Loucy (cell line): ENCODE data around the gene BPIFA1.

Experiments
- H2AFZ ChIP-seq: fragments of 200-600 bp; sonication (generic); 2 replicates; pipeline ENCODE4 v1.6.0; 2016; ENCODE audit warnings: antibody characterized with exemption, mild to moderate bottlenecking, low read length, moderate library complexity
- H3F3A ChIP-seq: fragments of 200-600 bp; 2 replicates; pipeline ENCODE4 v1.6.0; 2016; ENCODE audit warnings: antibody characterized with exemption, low read depth, mild to moderate bottlenecking
- H3K27me3 ChIP-seq: fragments of 200-600 bp; sonication (generic); 2 replicates; pipeline ENCODE4 v1.6.1; 2014; ENCODE audit warnings: low read length, mild to moderate bottlenecking; ENCODE audit not compliant: insufficient read depth, poor library complexity, severe bottlenecking
- H3K36me3 ChIP-seq: fragments of 200-600 bp; sonication (generic); 2 replicates; pipeline ENCODE4 v1.6.1; 2016; ENCODE audit warnings: low read length; ENCODE audit not compliant: insufficient read depth
- H3K4me1 ChIP-seq: fragments of 200-600 bp; sonication (generic); 2 replicates; pipeline ENCODE4 v1.5.1; 2014; ENCODE audit warnings: low read length, mild to moderate bottlenecking; ENCODE audit not compliant: insufficient read depth, poor library complexity, severe bottlenecking
- H3K4me2 ChIP-seq: fragments of 200-600 bp; sonication (generic); 2 replicates; pipeline ENCODE4 v1.6.0; 2014; ENCODE audit warnings: antibody characterized with exemption, low read length, low read depth, mild to moderate bottlenecking; ENCODE audit not compliant: poor library complexity, severe bottlenecking
- H3K4me3 ChIP-seq: fragments of 200-600 bp; sonication (generic); 2 replicates; pipeline ENCODE4 v1.5.1; 2014; ENCODE audit warnings: low read length, mild to moderate bottlenecking, mixed read lengths; ENCODE audit not compliant: poor library complexity, severe bottlenecking
- H3K79me2 ChIP-seq: fragments of 200-600 bp; sonication (generic); 2 replicates; pipeline ENCODE4 v1.6.1; 2014; ENCODE audit warnings: low read length; ENCODE audit not compliant: insufficient read depth
- H3K9ac ChIP-seq: fragments of 200-600 bp; sonication (generic); 2 replicates; pipeline ENCODE4 v1.6.0; 2014; ENCODE audit warnings: mild to moderate bottlenecking, low read depth, low read length, moderate library complexity; ENCODE audit not compliant: poor library complexity, severe bottlenecking
- H3K9me2 ChIP-seq: fragments of 200-600 bp; sonication (generic); replicated peaks from 2 replicates; pipeline ENCODE4 v1.6.1; 2016; ENCODE audit warnings: low read depth, low read length, mixed read lengths
- H3K9me3 ChIP-seq: fragments of 200-600 bp; sonication (generic); 2 replicates; pipeline ENCODE4 v1.6.1; 2014; ENCODE audit warnings: mild to moderate bottlenecking, antibody characterized with exemption, low read length, low read depth; ENCODE audit not compliant: insufficient read depth
- H4K20me1 ChIP-seq: fragments of 200-600 bp; sonication (generic); 2 replicates; pipeline ENCODE4 v1.6.0; 2014; ENCODE audit warnings: antibody characterized with exemption, low read length, mild to moderate bottlenecking; ENCODE audit not compliant: insufficient read depth, poor library complexity, severe bottlenecking
- EZH2phosphoT487 ChIP-seq: fragments of 200-600 bp; IDR thresholded peaks from 2 replicates; pipeline ENCODE4 v1.6.1; 2018; ENCODE audit warnings: antibody characterized with exemption, mild to moderate bottlenecking, moderate library complexity, borderline replicate concordance
- TF ChIP-seq, protein P1 (sequence below): fragments of 200-600 bp; sonication (generic); conservative IDR thresholded peaks from 2 replicates; pipeline ENCODE4 v1.5.1; 2014; ENCODE audit warnings: mild to moderate bottlenecking, antibody characterized with exemption, low read length

BPIFA1 gene

GRCh38 chr20:33280000-33280680, 44.3 kb downstream of the BPIFA1 start:
- Histone ChIP-seq H3K4me1 (no peaks in the 10 kb centered on the region), H3K36me3 (no peaks in the 10 kb centered on the region), H3K79me2 (no peaks in the 10 kb centered on the region), H3K9me3 (no peaks in the 10 kb centered on the region), H2AFZ (no peak overlapping the region), H3K4me2 (no peak overlapping the region), H3K4me3 (no peak overlapping the region), H3K9me2 (no peaks in the 10 kb centered on the region), H3K9ac (no peak overlapping the region), H3K27me3 (no peaks in the 10 kb centered on the region), H3F3A (no peaks in the 10 kb centered on the region), H4K20me1 (no peaks in the 10 kb centered on the region)
- TF ChIP-seq, protein P1, sequence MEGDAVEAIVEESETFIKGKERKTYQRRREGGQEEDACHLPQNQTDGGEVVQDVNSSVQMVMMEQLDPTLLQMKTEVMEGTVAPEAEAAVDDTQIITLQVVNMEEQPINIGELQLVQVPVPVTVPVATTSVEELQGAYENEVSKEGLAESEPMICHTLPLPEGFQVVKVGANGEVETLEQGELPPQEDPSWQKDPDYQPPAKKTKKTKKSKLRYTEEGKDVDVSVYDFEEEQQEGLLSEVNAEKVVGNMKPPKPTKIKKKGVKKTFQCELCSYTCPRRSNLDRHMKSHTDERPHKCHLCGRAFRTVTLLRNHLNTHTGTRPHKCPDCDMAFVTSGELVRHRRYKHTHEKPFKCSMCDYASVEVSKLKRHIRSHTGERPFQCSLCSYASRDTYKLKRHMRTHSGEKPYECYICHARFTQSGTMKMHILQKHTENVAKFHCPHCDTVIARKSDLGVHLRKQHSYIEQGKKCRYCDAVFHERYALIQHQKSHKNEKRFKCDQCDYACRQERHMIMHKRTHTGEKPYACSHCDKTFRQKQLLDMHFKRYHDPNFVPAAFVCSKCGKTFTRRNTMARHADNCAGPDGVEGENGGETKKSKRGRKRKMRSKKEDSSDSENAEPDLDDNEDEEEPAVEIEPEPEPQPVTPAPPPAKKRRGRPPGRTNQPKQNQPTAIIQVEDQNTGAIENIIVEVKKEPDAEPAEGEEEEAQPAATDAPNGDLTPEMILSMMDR = no peak
- no peak for TF ChIP-seq EZH2phosphoT487

DNA sequence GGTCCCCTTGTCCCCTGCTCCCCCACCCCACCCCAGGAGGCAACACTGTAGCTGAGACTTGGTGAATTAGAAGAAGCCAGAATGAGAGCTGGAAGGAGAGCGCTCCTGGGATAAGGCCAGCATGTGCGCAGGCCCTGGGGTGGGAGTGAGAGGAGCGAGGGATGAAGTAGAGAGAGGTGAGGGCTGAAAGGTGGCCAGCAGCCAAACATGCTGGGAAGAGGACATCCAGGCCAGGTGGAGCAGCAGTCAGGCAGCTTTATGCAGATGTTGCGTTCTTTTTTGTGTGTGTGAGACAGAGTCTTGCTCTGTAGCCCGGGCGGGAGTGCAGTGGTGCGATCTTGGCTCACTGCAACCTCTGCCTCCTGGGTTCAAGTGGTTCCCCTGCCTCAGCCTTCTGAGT, 45.0 kb downstream of the BPIFA1 start:
- Histone ChIP-seq H3K36me3 (no peaks in the 10 kb centered on the region), H3K4me2 (no peak overlapping the region), H3K9me2 (no peaks in the 10 kb centered on the region), H3K4me3 (no peak overlapping the region), H3K4me1 (no peaks in the 10 kb centered on the region), H3K9me3 (no peaks in the 10 kb centered on the region), H3K79me2 (no peaks in the 10 kb centered on the region), H2AFZ (no peak overlapping the region), H4K20me1 (no peaks in the 10 kb centered on the region), H3K27me3 (no peaks in the 10 kb centered on the region), H3K9ac (no peak overlapping the region), H3F3A (no peaks in the 10 kb centered on the region)
- no peak for TF ChIP-seq EZH2phosphoT487
- TF ChIP-seq, protein P1 = no peak

DNA sequence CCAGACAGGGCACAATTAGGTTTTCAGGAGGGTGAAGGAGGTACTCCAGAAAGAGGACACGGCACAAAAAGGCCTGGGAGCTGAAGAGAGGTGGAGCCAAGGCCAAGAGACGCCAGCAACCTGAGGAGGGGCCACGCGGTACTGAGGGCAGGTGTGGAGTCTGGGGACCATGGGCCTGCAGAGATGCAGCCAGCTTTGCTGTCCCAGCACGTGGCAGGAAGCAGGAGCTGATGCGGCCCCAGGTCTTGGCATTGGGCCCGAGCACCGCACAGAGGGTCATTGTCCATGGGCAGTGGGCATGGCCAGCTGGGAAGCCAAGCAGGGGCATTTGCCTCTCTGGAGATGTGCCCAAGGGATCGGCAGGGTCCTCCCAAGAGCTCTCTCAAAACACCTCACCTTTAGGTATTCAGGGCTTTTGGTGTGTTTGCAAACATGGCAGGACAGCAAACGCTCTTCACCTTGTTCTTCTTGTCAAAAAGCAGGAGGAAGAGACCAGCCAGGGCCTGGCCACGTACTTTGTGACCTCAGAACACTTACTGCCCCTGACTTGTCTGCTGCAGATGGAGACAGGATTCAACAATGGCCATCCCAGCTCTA, 45.9 kb downstream of the BPIFA1 start:
- no peaks in the 10 kb centered on the region for H3K79me2 ChIP-seq
- no peaks in the 10 kb centered on the region for H3K9me2 ChIP-seq
- no peaks in the 10 kb centered on the region for H4K20me1 ChIP-seq
- H3K36me3 ChIP-seq = no peaks in the 10 kb centered on the region
- no peaks in the 10 kb centered on the region for H3F3A ChIP-seq
- no peak overlapping the region for H3K9ac ChIP-seq
- no peak for TF ChIP-seq EZH2phosphoT487
- TF ChIP-seq, protein P1 = no peak
- H3K4me2 ChIP-seq = no peak overlapping the region
- no peaks in the 10 kb centered on the region for H3K4me1 ChIP-seq
- no peak overlapping the region for H3K4me3 ChIP-seq
- H3K9me3 ChIP-seq = no peaks in the 10 kb centered on the region
- H3K27me3 ChIP-seq = no peaks in the 10 kb centered on the region
- no peak overlapping the region for H2AFZ ChIP-seq
